GM18861 (cell line): ENCODE measurements around the gene PSMC6.
A peak's percentile ranks its signal among the peaks of the same experiment; 100 is the strongest.

Source experiments
- ATAC-seq: cut with Tn5 transposase; IDR thresholded peaks from one replicate; pipeline ENCODE4 v1.9.1; 2021; ENCODE audit not compliant: unreplicated experiment

The PSMC6 gene

GRCh38 chr14:52706724-52707706 is at the start of gene PSMC6:
Gene PSMC6 (plus strand): TSS chr14:52707200. CDS start chr14:52707220, 20 bp downstream.
- ATAC-seq = peak; percentile 88

DNA sequence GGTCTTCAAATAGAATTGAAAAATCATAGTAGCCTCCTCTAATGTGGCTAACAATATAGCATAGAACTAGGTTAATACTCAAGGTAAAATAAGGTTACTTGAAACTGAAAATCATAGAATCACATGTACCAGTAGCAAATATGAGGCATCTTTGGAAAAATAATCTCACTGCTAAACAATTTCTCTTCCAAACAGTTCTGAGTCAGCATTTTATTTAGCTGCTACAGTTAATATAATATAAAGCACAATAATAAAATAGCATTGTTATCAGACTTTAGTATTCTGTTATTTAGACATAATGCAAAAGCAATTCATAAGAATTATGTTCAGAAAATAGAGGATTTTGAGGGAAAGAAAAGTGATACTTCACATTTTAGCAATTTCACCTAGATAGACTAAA is 46.7 kb upstream of the PSMC6 start:
- ATAC-seq = no peak

- no peak for ATAC-seq
Measured at GRCh38 chr14:52660832-52661231, 46.2 kb upstream of the PSMC6 start.

DNA sequence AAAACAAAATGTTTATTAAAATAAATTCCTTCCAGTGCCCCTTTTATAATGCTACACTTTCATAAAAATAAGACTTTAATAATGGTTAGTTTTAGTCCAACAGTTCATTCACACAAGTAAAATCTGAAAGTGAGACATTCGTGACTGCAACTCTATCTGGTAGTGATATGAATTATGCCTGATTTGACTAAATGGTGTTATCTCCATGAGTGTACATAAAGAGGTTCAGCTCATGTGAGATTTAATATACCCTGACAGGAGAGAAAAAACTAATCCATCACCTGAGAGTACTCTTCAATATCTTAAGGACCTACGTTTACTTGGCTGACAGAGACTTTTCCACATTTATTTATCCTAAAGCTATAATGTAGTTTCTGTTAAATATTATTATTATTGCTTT is 45.7 kb upstream of the PSMC6 start:
- no peak for ATAC-seq

- ATAC-seq = no peak
Measured at GRCh38 chr14:52663850-52664249, 43.1 kb upstream of the PSMC6 start.

DNA sequence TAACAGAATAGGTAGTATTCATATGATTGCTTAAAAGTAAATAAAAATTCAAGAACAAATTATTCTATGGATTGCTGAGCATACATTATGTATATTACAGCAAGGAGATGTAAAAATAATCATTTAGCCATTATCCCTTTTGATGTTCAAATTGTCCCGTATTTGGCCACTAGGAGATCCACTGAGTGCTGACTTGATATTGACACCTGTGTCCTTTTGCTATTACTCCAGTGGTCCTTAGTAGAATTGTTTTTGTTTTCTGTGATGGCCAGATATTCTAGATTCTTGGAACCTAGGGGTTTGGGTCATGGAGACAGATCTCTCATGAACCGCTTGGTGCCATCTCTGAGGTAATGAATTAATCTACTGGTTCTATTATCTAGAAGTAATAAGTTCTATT is 28.4 kb upstream of the PSMC6 start:
- no peak for ATAC-seq

- ATAC-seq = no peak
Measured at GRCh38 chr14:52683985-52684520, 22.9 kb upstream of the PSMC6 start.

DNA sequence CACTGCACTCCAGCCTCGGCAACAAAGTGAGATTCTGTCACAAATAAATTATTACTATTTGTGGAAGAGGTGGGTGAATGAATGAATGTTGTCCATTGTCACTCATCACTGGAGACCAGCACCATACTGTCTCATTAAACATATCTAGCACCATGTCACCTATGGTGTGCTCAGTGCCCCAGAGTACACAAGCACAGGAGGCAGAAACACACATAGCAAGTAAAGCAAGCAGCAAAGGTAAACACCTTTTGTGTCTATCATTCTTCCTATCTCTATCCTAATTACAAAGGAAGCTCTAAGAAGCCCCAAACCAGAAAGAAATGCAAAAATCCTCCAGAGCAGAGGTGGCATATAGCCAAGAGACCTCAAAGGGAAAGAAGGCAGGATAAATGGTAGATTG is 20.8 kb upstream of the PSMC6 start:
- ATAC-seq = no peak

GRCh38 chr14:52690983-52691760 is 15.8 kb upstream of the PSMC6 start:
- no peak for ATAC-seq

- no peak for ATAC-seq
Measured at GRCh38 chr14:52692248-52692962, 14.6 kb upstream of the PSMC6 start.

DNA sequence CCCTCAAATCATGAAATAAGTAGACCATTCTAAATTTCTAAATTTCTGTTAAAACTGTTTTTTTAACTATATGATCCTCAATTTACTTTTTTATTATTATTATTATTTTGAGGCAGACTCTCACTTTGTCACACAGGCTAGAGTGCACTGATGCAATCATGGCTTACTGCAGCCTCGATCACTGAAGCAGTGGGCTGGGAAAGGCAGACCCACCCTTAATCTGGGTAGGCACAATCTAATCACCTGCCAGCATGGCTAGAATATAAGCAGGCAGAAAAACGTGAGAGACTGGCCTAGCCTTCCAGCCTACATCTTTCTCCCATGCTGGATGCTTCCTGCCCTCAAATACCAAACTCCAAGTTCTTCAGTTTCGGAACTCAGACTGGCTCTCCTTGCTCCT is 14.0 kb upstream of the PSMC6 start:
- no peak for ATAC-seq

- no peak for ATAC-seq
Measured at GRCh38 chr14:52693532-52693931, 13.5 kb upstream of the PSMC6 start.

- ATAC-seq = peak; percentile 38
Measured at GRCh38 chr14:52694761-52695480, 12.1 kb upstream of the PSMC6 start.

DNA sequence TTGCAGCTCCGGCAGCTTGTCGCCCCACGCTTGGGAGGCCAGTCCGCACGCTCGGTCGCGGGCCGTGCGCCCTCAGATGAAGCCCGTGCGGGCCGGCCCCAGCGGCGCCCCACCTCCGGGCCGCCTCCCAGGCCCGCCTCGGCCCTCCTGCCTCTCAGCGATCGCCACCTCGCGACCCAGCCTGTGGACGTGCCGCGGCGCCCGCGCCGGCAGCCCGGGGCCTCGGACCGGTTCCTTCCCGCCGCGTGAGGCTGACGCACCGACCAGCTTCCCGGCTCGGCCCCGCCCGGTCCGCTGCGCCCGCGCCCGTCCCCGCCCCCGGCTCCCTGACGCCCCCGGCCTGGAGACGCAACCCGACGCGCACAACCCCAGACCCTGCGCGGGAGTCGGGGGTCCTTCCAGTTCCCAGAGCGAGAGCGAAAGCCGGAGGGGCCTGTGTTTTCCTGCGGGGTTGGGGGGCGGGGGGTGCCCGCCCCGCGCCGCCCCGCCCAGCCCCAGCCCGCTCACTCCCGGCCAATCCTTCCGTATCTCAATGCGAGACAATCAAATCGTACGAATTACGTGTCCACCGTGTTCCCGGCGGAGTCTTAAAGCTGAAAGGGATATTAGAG is 11.4 kb upstream of the PSMC6 start, which contains the start of gene ERO1A:
TSS of gene ERO1A (minus strand) at position 78 of the 611 bp plus-strand sequence. CDS start at position 1, 77 bp downstream.
- peak; percentile 62 for ATAC-seq

- no peak for ATAC-seq
Measured at GRCh38 chr14:52700701-52701172, 6.3 kb upstream of the PSMC6 start.

- no peak for ATAC-seq
Measured at GRCh38 chr14:52701223-52701622, 5.8 kb upstream of the PSMC6 start.

DNA sequence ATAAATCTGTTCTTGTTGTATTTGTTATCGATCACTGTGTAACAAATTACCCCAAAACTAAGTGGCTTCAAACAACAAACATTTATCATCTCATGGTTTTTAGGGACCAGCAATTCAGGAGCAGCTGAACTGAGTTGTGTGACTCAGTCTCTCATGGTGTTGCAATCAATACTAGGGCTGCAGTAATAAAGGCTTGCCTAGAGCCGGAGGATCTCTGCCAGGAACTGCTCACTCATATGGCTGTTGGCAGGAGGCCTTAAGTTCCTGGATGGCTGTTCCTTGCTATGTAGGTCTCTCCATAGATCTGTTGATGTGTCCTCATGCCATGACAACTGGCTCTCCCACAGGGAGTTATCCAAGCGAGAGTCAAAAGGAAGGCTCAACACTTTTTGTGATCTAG is 3.8 kb upstream of the PSMC6 start:
- ATAC-seq = no peak

DNA sequence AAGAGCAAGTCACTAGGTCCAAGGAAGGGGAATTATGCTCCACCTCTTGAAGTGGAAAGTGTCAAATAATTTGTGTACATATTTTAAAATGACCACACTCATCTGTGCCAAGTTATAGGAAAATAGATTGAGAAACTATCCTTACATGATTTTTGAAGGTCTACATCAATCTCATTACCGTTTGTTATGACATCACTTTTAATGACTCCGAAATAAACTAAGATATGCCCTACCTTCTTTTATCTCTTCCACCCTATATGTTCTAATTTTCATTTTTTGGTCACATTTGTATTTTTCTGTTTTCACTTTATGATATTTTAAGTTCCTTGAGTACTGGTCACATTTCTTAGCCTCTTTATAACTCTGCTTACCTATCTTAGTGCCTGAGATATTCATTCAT is 3.3 kb upstream of the PSMC6 start:
- no peak for ATAC-seq

DNA sequence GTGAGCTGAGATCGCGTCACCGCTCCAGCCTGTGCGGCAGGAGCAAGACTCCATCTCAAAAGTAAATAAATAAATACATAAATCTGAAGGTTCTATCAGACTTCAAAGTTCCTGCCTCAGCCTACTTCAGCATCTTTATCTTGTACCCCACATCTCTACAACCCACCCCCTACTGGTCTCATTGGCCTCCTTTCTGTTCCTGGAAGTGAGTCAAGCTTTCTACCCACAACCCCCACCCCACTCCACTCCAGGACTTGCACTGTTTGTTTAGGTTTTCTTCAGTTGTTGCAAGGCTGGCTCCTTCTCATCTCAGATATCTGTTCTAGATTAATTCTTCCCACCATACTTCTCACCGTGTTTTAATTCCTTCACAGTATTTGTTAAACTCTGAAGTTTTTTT is 714 bp upstream of the PSMC6 start:
- no peak for ATAC-seq

DNA sequence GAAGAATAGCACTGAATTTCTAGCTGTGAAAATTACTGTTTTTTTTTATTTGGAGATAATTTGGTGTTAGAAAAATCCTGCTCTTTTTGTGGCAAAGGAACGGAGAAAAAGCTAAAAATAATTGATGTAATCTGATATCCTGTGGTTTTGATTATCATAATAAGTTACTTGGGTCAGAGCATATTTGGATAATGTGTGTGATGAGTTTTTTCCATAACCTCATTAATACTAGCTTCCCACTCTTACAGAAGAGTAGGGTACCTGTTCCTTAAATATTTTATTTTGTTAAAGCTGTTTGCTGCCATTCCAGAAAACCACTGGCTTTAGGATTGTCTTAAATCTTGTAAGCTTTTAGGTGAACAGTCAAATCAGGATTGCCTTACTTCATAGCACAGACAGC is 4.7 kb downstream of the PSMC6 start:
- no peak for ATAC-seq
